Esophagus muscularis mucosa (tissue), 3 donors: ENCODE results near the gene SRRM2.

Source experiments
- CTCF ChIP-seq, 3 experiments: fragments of 200-600 bp in 2 of 3; fragments of 450-650 bp in 1 of 3; sonication (generic) in 2 of 3; IDR thresholded peaks; one replicate each; pipeline ENCODE4 v1.5.1; 2017 to 2019; ENCODE audit warnings: antibody characterized with exemption in 3 of 3, mild to moderate bottlenecking in 2 of 3, moderate library complexity in 1 of 3
- POLR2A ChIP-seq: fragments of 450-650 bp; IDR thresholded peaks from one replicate; pipeline ENCODE4 v1.6.1; 2017; ENCODE audit warnings: antibody characterized with exemption, moderate library complexity, mild to moderate bottlenecking, low read depth

GRCh38 chr16:2724816-2725348, 27.6 kb upstream of the SRRM2 start:
- TF ChIP-seq CTCF (IDR thresholded peaks at IDR 0.05) = no peak
- no peak for TF ChIP-seq POLR2A
